GM21529 (cell line): ENCODE data around the gene EFCAB6.

Source experiments
- ATAC-seq: cut with Tn5 transposase; IDR thresholded peaks from one replicate; pipeline ENCODE4 v1.9.1; 2021; ENCODE audit not compliant: unreplicated experiment

EFCAB6 gene

GRCh38 chr22:43830931-43831560 is 18.9 kb upstream of the EFCAB6 start:
- no peak for ATAC-seq

- no peak for ATAC-seq
These were observed 18.1 kb upstream of the EFCAB6 start for GRCh38 chr22:43829904-43830851.

GRCh38 chr22:43828998-43829782 is 17.1 kb upstream of the EFCAB6 start:
- ATAC-seq = no peak

- no peak for ATAC-seq
These were observed 16.6 kb upstream of the EFCAB6 start for GRCh38 chr22:43828725-43828997.

- ATAC-seq = no peak
These were observed 16.0 kb upstream of the EFCAB6 start for GRCh38 chr22:43827926-43828724.

GRCh38 chr22:43827003-43827735 is 15.1 kb upstream of the EFCAB6 start:
- no peak for ATAC-seq

- ATAC-seq = no peak
These were observed 14.3 kb upstream of the EFCAB6 start for GRCh38 chr22:43826142-43827002.

- no peak for ATAC-seq
These were observed 13.5 kb upstream of the EFCAB6 start for GRCh38 chr22:43825651-43826050.

- no peak for ATAC-seq
These were observed 12.8 kb upstream of the EFCAB6 start for GRCh38 chr22:43824724-43825420.

GRCh38 chr22:43823911-43824665 is 12.0 kb upstream of the EFCAB6 start:
- no peak for ATAC-seq

GRCh38 chr22:43823353-43823908 is 11.3 kb upstream of the EFCAB6 start:
- no peak for ATAC-seq

- ATAC-seq = no peak
These were observed 9.7 kb upstream of the EFCAB6 start for GRCh38 chr22:43821606-43822425.

GRCh38 chr22:43820651-43821305 is 8.7 kb upstream of the EFCAB6 start:
- ATAC-seq = no peak

- no peak for ATAC-seq
These were observed 8.0 kb upstream of the EFCAB6 start for GRCh38 chr22:43819931-43820640.

- ATAC-seq = no peak
These were observed 7.4 kb upstream of the EFCAB6 start for GRCh38 chr22:43819421-43819921.
